Fibroblast of lung (primary cell): ENCODE measurements around the gene CDKN1A. TPM values are rescaled to one million over a fixed set of nuclear protein-coding genes. Genes with fewer than 3 reads are reported as not detected.
A peak's percentile ranks its signal among the peaks of the same experiment; 100 is the strongest.

Experiments
- DNase-seq, 2 donors: peaks; one replicate each; pipeline versions ENCODE4 v3.0.0 to v3.0.0-alpha.2; 2010; ENCODE audit warnings: low read depth in 2 of 2
- H2AFZ ChIP-seq: 2 replicates; pipeline ENCODE4 v1.5.1; 2012; ENCODE audit warnings: low read length, control low read depth, inconsistent platforms
- H3K27ac ChIP-seq: 2 replicates; pipeline ENCODE4 v1.5.1; 2011; ENCODE audit warnings: low read length, control low read depth; ENCODE audit not compliant: insufficient read depth
- H3K27me3 ChIP-seq: 2 replicates; pipeline ENCODE4 v1.5.1; 2011; ENCODE audit warnings: mild to moderate bottlenecking, low read length; ENCODE audit not compliant: control insufficient read depth, insufficient read depth
- H3K36me3 ChIP-seq: 2 replicates; pipeline ENCODE4 v1.5.1; 2011; ENCODE audit warnings: low read length; ENCODE audit not compliant: control insufficient read depth, insufficient read depth
- H3K4me1 ChIP-seq: 2 replicates; pipeline ENCODE4 v1.5.1; 2011; ENCODE audit warnings: low read length; ENCODE audit not compliant: control insufficient read depth, insufficient read depth; ENCODE audit errors: extremely low read depth
- H3K4me2 ChIP-seq: 2 replicates; pipeline ENCODE4 v1.5.1; 2011; ENCODE audit warnings: low read length, control low read depth; ENCODE audit not compliant: insufficient read depth; ENCODE audit errors: extremely low read depth
- H3K4me3 ChIP-seq, 4 experiments: fragments of 200-600 bp in 1 of 4; sonication (generic) in 1 of 4; replicated peaks in 1 of 4; 2 replicates each; pipeline ENCODE4 v1.5.1; 2011 to 2016; ENCODE audit warnings: low read length in 4 of 4, low read depth in 3 of 4, mild to moderate bottlenecking in 3 of 4, control low read depth in 2 of 4, inconsistent platforms in 1 of 4, mixed read lengths in 1 of 4; ENCODE audit not compliant: insufficient read depth in 1 of 4; ENCODE audit errors: control extremely low read depth in 1 of 4
- H3K79me2 ChIP-seq: 2 replicates; pipeline ENCODE4 v1.5.1; 2012; ENCODE audit warnings: mild to moderate bottlenecking, low read length, inconsistent platforms; ENCODE audit not compliant: control insufficient read depth, insufficient read depth
- H3K9ac ChIP-seq: 2 replicates; pipeline ENCODE4 v1.5.1; 2011; ENCODE audit warnings: mild to moderate bottlenecking, low read length, control low read depth; ENCODE audit not compliant: insufficient read depth
- H3K9me3 ChIP-seq: 2 replicates; pipeline ENCODE4 v1.5.1; 2012; ENCODE audit warnings: low read depth, low read length; ENCODE audit not compliant: control insufficient read depth, insufficient read depth
- H4K20me1 ChIP-seq: 2 replicates; pipeline ENCODE4 v1.5.1; 2011; ENCODE audit warnings: low read length; ENCODE audit not compliant: control insufficient read depth, insufficient read depth; ENCODE audit errors: extremely low read depth
- CTCF ChIP-seq, 2 donors: IDR thresholded peaks in 1 of 2; conservative IDR thresholded peaks in 1 of 2; 1 replicate in 1 of 2; 2 replicates in 1 of 2; pipeline ENCODE4 v1.5.1; 2011 to 2012; ENCODE audit warnings: low read length in 2 of 2, control low read depth in 1 of 2, inconsistent platforms in 1 of 2, low read depth in 1 of 2, mild to moderate bottlenecking in 1 of 2
- EZH2 ChIP-seq: IDR thresholded peaks from 2 replicates; pipeline ENCODE4 v1.5.1; 2012; ENCODE audit warnings: low read length, control low read depth, mild to moderate bottlenecking; ENCODE audit errors: missing control alignments
- polyA plus RNA-seq, 2 donors: library from polyadenylated mRNA; depleted of rRNA in 1 of 2; stranded (reverse) in 1 of 2; unstranded in 1 of 2; fragments of >200 nt; gene quantifications; 2 replicates each; pipeline ENCODE4 v1.2.1, GENCODE V29; 2011 to 2012; ENCODE audit warnings: missing spikeins in 1 of 2
- total RNA-seq: library from RNA; depleted of rRNA; stranded (reverse); fragments of >200 nt; gene quantifications from 2 replicates; pipeline ENCODE4 v1.2.1, GENCODE V29; 2014

The CDKN1A gene
- total and polyA plus RNA-seq, 2 donors (not counting 1 experiment from before 2014, with no cell fraction given), result 166 to 900 TPM

DNA sequence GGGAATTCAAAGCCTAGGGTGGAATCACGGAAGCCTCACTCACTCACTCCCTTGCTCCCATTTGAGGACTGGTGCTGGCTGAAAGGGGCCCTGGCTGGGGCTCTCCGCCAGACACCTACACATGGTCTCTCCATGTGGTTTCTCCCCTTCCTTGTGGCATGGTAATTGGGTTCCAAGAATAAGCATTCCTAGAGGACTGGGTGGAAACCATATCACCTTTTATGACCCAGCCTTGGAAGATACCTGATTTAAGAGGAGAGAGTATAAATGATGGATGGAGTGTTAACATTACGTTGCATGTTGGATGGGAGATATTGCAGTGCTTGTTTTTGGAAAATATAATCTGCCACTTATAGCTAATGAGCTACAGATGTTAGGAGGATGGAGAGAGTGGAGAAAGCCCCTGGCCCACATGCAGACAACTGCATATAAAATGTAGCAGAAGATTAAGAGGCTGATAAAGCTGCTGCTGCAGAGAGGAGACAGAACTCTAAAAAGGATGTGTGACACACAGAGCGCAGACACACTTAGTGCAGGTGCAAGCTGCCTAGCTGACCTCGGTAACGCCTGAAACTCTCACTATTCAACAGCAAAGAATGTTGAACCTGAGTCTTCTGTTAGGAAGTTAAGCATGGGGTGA lies 23.3 kb upstream of the CDKN1A start:
- TF ChIP-seq EZH2, result no peak
- TF ChIP-seq CTCF (conservative IDR thresholded peaks at IDR 0.05 in 1 of 2, IDR thresholded peaks at IDR 0.05 in 1 of 2; ENCODE audit: low read depth in 1 of 2, low read length in 2 of 2), result no peak
- Histone ChIP-seq H3K27ac (no peak overlapping the region), H3K4me2 (no peak overlapping the region), H3K36me3 (no peaks in the 10 kb centered on the region), H3K27me3 (peaks cover 3% of the 10 kb centered on the region), H3K4me1 (peaks cover 5% of the 10 kb centered on the region), H2AFZ (no peak overlapping the region), H3K9me3 (no peaks in the 10 kb centered on the region), H4K20me1 (no peaks in the 10 kb centered on the region), H3K4me3 (no peak overlapping the region), H3K79me2 (no peaks in the 10 kb centered on the region), H3K9ac (no peak overlapping the region)
- peak in 1 of 2 donors; percentile 66 for DNase-seq

DNA sequence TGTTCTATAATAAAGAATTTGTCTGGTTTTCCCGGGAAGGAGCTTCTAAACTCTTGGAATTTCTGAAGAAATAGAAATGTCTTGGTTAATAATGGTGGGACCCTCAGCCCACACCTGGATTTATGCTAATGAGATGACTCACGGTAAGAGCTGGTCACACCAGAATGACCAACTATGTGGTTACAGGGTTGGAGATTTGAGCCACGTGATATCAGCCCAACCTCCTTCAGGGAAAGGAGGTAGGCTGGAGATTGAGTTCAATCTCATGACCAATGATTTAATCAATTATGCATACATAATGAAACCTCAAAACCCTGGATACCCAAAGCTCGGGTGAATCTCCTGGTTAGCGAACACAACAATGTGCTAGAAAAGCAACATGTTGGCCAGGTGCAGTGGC lies 22.1 kb upstream of the CDKN1A start:
- H3K27ac ChIP-seq, result no peak overlapping the region
- H2AFZ ChIP-seq, result no peak overlapping the region
- no peak overlapping the region for H3K4me3 ChIP-seq
- no peaks in the 10 kb centered on the region for H3K27me3 ChIP-seq
- TF ChIP-seq CTCF (conservative IDR thresholded peaks at IDR 0.05 in 1 of 2, IDR thresholded peaks at IDR 0.05 in 1 of 2; ENCODE audit: low read depth in 1 of 2, low read length in 2 of 2) (no peak), EZH2 (no peak)
- H3K9me3 ChIP-seq, result no peaks in the 10 kb centered on the region
- no peaks in the 10 kb centered on the region for H3K79me2 ChIP-seq
- H4K20me1 ChIP-seq, result no peaks in the 10 kb centered on the region
- no peaks in the 10 kb centered on the region for H3K36me3 ChIP-seq
- H3K9ac ChIP-seq, result no peak overlapping the region
- peak in 1 of 2 donors; percentile 59 for DNase-seq
- H3K4me1 ChIP-seq, result peaks cover 7% of the 10 kb centered on the region
- no peak overlapping the region for H3K4me2 ChIP-seq

DNA sequence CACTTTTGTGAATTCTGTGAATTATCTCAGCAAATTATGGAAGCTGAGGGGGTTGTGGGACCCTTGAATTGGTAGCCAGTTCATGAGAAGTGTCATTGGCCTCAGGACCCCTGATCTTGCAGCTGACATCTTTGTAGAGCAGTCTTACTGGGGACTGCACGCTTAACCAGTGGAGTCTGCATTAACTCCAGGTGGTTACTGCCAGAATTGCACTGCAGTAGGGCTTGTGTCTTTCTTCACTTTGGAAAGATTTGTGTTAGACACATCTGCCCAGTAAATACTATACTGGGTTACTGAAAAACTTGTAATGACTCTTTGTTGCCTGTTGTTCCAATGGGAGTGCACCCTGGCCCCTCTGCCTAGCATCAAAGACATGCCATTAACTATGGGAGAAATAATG lies 21.2 kb upstream of the CDKN1A start:
- H3K9ac ChIP-seq, result no peak overlapping the region
- H3K27ac ChIP-seq, result no peak overlapping the region
- no peak for DNase-seq
- H3K4me1 ChIP-seq, result peaks cover 7% of the 10 kb centered on the region
- no peaks in the 10 kb centered on the region for H3K36me3 ChIP-seq
- no peaks in the 10 kb centered on the region for H3K27me3 ChIP-seq
- no peak overlapping the region for H3K4me3 ChIP-seq
- no peak overlapping the region for H3K4me2 ChIP-seq
- TF ChIP-seq CTCF (conservative IDR thresholded peaks at IDR 0.05 in 1 of 2, IDR thresholded peaks at IDR 0.05 in 1 of 2; ENCODE audit: low read depth in 1 of 2, low read length in 2 of 2), result no peak
- no peak for TF ChIP-seq EZH2
- H4K20me1 ChIP-seq, result no peaks in the 10 kb centered on the region
- H3K79me2 ChIP-seq, result no peaks in the 10 kb centered on the region
- no peak overlapping the region for H2AFZ ChIP-seq
- no peaks in the 10 kb centered on the region for H3K9me3 ChIP-seq
